HEK293 (cell line): ENCODE data around the gene CAPN10.

ENCODE experiments used
- CTCF ChIA-PET: fragments of 350-600 bp; formaldehyde crosslinking; extraction: SDS; loops from one replicate; lab custom pipeline; 2021; ENCODE audit warnings: antibody characterized with exemption; lab: Yijun Ruan, JAX
- POLR2A ChIA-PET: fragments of 300-600 bp; formaldehyde crosslinking; extraction: SDS; loops from one replicate; lab custom pipeline; 2020; ENCODE audit warnings: antibody characterized with exemption, inconsistent platforms; lab: Yijun Ruan, JAX
- H3K27ac ChIP-seq: fragments of 200-500 bp; sonication (Bioruptor generic); 2 replicates; pipeline ENCODE4 v1.5.1; 2014; ENCODE audit warnings: low read depth, low read length, control low read depth, inconsistent platforms; ENCODE audit errors: extremely low read depth
- H3K36me3 ChIP-seq, 2 experiments: fragments of 200-500 bp in 1 of 2; sonication (Bioruptor generic) in 1 of 2; 1 replicate in 1 of 2; 2 replicates in 1 of 2; pipeline ENCODE4 v1.5.1; 2014 to 2017; ENCODE audit warnings: inconsistent platforms in 2 of 2, low read length in 2 of 2; ENCODE audit not compliant: control insufficient read depth in 2 of 2, insufficient read depth in 1 of 2
- H3K4me1 ChIP-seq: fragments of 200-500 bp; sonication (Bioruptor generic); 2 replicates; pipeline ENCODE4 v1.5.1; 2014; ENCODE audit warnings: mild to moderate bottlenecking, low read length, inconsistent platforms; ENCODE audit not compliant: control insufficient read depth, insufficient read depth
- H3K4me3 ChIP-seq: 2 replicates; pipeline ENCODE4 v1.5.1; 2011; ENCODE audit warnings: low read depth, mild to moderate bottlenecking, control low read depth, low read length, moderate library complexity
- H3K9me3 ChIP-seq: fragments of 200-500 bp; sonication (Bioruptor generic); 2 replicates; pipeline ENCODE4 v1.5.1; 2014; ENCODE audit warnings: low read depth, low read length, inconsistent platforms; ENCODE audit not compliant: control insufficient read depth, insufficient read depth
- OSR2 ChIP-seq: fragments of 450-650 bp; formaldehyde crosslinking; IDR thresholded peaks from 2 replicates; pipeline ENCODE4 v1.5.1; 2016; ENCODE audit warnings: missing biosample characterization, missing genetic modification characterization
- OVOL3 ChIP-seq: fragments of 450-650 bp; formaldehyde crosslinking; IDR thresholded peaks from 2 replicates; pipeline ENCODE4 v1.5.1; 2016; ENCODE audit warnings: missing biosample characterization, missing genetic modification characterization
- RBAK ChIP-seq: fragments of 450-650 bp; formaldehyde crosslinking; IDR thresholded peaks from 2 replicates; pipeline ENCODE4 v1.5.1; 2016; ENCODE audit warnings: missing biosample characterization, missing genetic modification characterization
- SETDB1 ChIP-seq: IDR thresholded peaks from one replicate; pipeline ENCODE4 v1.6.1; 2017; ENCODE audit warnings: mild to moderate bottlenecking, low read length, moderate library complexity, mixed read lengths; ENCODE audit not compliant: insufficient read length
- TCF7L2 ChIP-seq: IDR thresholded peaks from 2 replicates; pipeline ENCODE4 v1.6.1; 2011; ENCODE audit warnings: low read depth, mild to moderate bottlenecking, inconsistent platforms, low read length, moderate library complexity, borderline replicate concordance
- ZBTB48 ChIP-seq: fragments of 450-650 bp; formaldehyde crosslinking; IDR thresholded peaks from 2 replicates; pipeline ENCODE4 v1.5.1; 2016; ENCODE audit warnings: missing biosample characterization, missing genetic modification characterization
- ZFP37 ChIP-seq: fragments of 450-650 bp; formaldehyde crosslinking; IDR thresholded peaks from 2 replicates; pipeline ENCODE4 v1.5.1; 2016; ENCODE audit warnings: missing biosample characterization, missing genetic modification characterization
- ZNF175 ChIP-seq: fragments of 450-650 bp; formaldehyde crosslinking; IDR thresholded peaks from 2 replicates; pipeline ENCODE4 v1.5.1; 2016; ENCODE audit warnings: missing biosample characterization, missing genetic modification characterization
- ZNF394 ChIP-seq: fragments of 450-650 bp; formaldehyde crosslinking; IDR thresholded peaks from 2 replicates; pipeline ENCODE4 v1.5.1; 2016; ENCODE audit warnings: missing biosample characterization, missing genetic modification characterization, mild to moderate bottlenecking, moderate library complexity, borderline replicate concordance
- ZNF433 ChIP-seq: fragments of 450-650 bp; formaldehyde crosslinking; IDR thresholded peaks from 2 replicates; pipeline ENCODE4 v1.5.1; 2016; ENCODE audit warnings: missing biosample characterization, missing genetic modification characterization, low read depth
- ZNF48 ChIP-seq: fragments of 450-650 bp; formaldehyde crosslinking; IDR thresholded peaks from 2 replicates; pipeline ENCODE4 v1.5.1; 2016; ENCODE audit warnings: missing biosample characterization, missing genetic modification characterization
- ZNF510 ChIP-seq: fragments of 450-650 bp; formaldehyde crosslinking; IDR thresholded peaks from 2 replicates; pipeline ENCODE4 v1.5.1; 2018; ENCODE audit warnings: mild to moderate bottlenecking, missing genetic modification characterization, missing biosample characterization; ENCODE audit not compliant: insufficient replicate concordance
- ZNF530 ChIP-seq: fragments of 450-650 bp; formaldehyde crosslinking; IDR thresholded peaks from 2 replicates; pipeline ENCODE4 v1.5.1; 2016; ENCODE audit warnings: low read depth, missing biosample characterization, missing genetic modification characterization
- ZNF555 ChIP-seq: fragments of 450-650 bp; formaldehyde crosslinking; conservative IDR thresholded peaks from 2 replicates; pipeline ENCODE4 v1.5.1; 2017; ENCODE audit warnings: missing biosample characterization, mild to moderate bottlenecking, missing genetic modification characterization, inconsistent platforms
- ZNF560 ChIP-seq: fragments of 450-650 bp; formaldehyde crosslinking; IDR thresholded peaks from 2 replicates; pipeline ENCODE4 v1.5.1; 2017; ENCODE audit warnings: missing biosample characterization, missing genetic modification characterization, borderline replicate concordance
- ZNF658 ChIP-seq: fragments of 450-650 bp; formaldehyde crosslinking; IDR thresholded peaks from 2 replicates; pipeline ENCODE4; 2016; ENCODE audit warnings: missing biosample characterization, missing genetic modification characterization
- ZNF664 ChIP-seq: fragments of 450-650 bp; formaldehyde crosslinking; IDR thresholded peaks from 2 replicates; pipeline ENCODE4 v1.5.1; 2016; ENCODE audit warnings: missing biosample characterization, missing genetic modification characterization
- ZNF670 ChIP-seq: fragments of 450-650 bp; formaldehyde crosslinking; IDR thresholded peaks from 2 replicates; pipeline ENCODE4 v1.5.1; 2016; ENCODE audit warnings: missing biosample characterization, missing genetic modification characterization, low read depth
- ZSCAN23 ChIP-seq: fragments of 450-650 bp; formaldehyde crosslinking; IDR thresholded peaks from 2 replicates; pipeline ENCODE4 v1.5.1; 2016; ENCODE audit warnings: missing biosample characterization, missing genetic modification characterization
- TF ChIP-seq, protein P1 (sequence below): sonication (generic); formaldehyde crosslinking; IDR thresholded peaks from 2 replicates; pipeline ENCODE4 v1.8.1; 2022; ENCODE audit warnings: mild to moderate bottlenecking, moderate library complexity, missing genetic modification reagents
- TF ChIP-seq, protein P2 (sequence below): fragments of 450-650 bp; formaldehyde crosslinking; conservative IDR thresholded peaks from 2 replicates; pipeline ENCODE4 v1.5.1; 2016; ENCODE audit warnings: low read depth, missing biosample characterization, missing genetic modification characterization
- TF ChIP-seq, protein P3 (sequence below): fragments of 450-650 bp; formaldehyde crosslinking; IDR thresholded peaks from 2 replicates; pipeline ENCODE4 v1.5.0; 2017; ENCODE audit warnings: missing biosample characterization, missing genetic modification characterization, borderline replicate concordance
- TF ChIP-seq, protein P4 (sequence below): fragments of 450-650 bp; formaldehyde crosslinking; IDR thresholded peaks from 2 replicates; pipeline ENCODE4 v1.5.1; 2017; ENCODE audit warnings: missing biosample characterization, missing genetic modification characterization

Gene CAPN10

DNA sequence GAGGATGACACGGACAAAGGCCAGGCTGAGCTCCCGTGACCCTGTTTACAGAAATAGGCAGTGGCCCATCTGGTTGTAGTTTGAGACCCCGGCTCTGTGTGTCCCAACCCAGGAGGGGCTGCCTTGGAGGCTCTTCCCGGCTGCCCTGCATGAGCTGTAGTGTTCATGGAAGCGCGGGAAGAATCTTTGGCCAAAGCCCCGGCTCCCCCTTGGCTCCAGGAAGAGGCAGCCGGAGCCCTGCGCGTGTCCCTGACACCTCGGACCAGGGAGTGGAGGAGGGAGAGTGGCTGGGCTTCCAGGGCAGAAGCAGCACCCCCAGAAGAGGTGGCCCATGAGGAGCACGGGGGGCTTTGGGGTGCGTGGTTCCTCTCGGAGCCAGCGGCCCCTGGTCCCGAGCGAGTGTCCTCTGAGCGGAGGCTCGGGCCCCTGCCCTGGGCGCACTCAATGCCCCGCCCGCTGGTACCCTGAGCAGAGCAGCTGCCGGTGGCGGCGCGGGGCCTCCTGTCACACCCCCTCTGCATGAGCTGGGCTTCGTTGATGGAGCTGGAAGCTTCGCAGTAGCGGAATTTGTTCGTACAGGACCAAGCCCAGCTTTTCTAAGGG is 60.5 kb downstream of the CAPN10 start (continued):
- TF ChIP-seq ZNF658 (tag by site-specific recombination) (no peak), ZNF555 (tag by site-specific recombination) (no peak), SETDB1 (no peak), ZNF560 (tag by site-specific recombination) (no peak), ZSCAN23 (tag by site-specific recombination) (no peak), OSR2 (no peak)

DNA sequence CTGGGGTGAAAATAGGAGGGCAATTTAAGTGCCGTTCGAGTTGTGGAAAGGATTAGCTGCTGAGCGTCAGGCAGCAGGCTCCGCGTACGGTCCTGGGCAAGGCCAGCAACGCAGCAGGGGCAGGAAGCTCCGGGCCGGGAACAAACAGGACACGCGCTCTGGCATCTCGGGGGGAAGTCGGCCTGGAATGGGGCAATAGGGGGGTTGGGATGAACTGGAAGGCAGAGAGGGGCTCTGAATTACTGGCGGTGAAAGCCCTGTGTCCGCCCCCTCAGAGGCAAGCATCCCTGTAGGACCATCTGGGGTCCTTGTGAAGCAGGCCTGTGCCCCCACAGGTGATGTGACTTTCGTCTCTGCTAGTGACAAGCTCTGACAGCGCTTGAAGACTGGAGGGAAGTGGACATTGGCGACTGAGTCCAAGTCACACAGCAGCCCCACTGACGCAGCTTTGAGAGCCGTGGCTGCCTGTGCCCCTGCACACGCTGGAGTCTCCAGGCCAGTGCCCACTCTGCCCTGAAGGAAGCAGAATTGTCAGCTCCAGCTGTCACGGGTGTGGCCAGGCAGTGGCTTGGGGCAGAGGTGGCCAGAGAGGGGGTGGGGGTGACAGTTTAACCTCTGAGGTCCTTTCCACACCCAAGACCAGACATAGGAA is 61.1 kb downstream of the CAPN10 start:
- ChIA-PET POLR2A (no interaction called here), CTCF (no interaction called here)
- H3K27ac ChIP-seq = no peak overlapping the region
- H3K9me3 ChIP-seq = no peaks in the 10 kb centered on the region
- TF ChIP-seq ZNF433 (tag by site-specific recombination) (no peak), ZNF664 (tag by site-specific recombination) (no peak), TCF7L2 (no peak), ZSCAN23 (tag by site-specific recombination) (no peak), RBAK (tag by site-specific recombination) (no peak), ZNF555 (tag by site-specific recombination) (no peak), ZNF394 (tag by site-specific recombination) (no peak), ZNF510 (no peak), OVOL3 (tag by site-specific recombination) (no peak)
- no peak overlapping the region for H3K4me3 ChIP-seq
- no peaks in the 10 kb centered on the region for H3K36me3 ChIP-seq
- no peaks in the 10 kb centered on the region for H3K4me1 ChIP-seq

DNA sequence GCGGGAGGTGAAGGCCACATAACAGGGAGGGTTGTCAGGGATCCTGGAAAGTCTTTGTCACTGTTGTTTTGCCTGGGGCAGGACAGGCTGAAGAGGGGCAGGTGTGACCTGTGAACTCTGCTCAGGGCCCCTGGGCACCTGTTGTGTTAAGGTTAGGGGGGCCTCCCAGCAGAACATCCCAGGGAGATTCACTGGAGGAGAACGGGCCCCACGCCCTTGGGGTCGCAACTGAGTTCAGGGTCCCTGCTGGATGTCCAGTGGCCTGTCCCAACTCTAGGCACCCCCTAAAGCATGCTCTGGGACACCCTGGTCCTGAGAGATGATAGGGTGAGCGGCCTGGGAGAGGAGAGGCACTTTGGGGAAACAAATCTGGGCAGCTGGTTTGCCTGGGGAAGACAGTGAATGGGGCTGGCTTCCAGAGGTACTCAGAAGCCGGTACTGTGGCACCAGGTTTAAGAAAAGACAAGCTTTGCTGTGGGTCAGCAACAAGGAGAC is 61.7 kb downstream of the CAPN10 start:
- ChIA-PET POLR2A (no interaction called here), CTCF (interaction anchor here (0.7 kb wide), 1 partner anchor 95 kb away, joined by 4 read pairs; no protein-coding TSS in a partner anchor)
- H3K4me1 ChIP-seq = no peaks in the 10 kb centered on the region
- H3K27ac ChIP-seq = no peak overlapping the region
- no peak overlapping the region for H3K4me3 ChIP-seq
- H3K9me3 ChIP-seq = no peaks in the 10 kb centered on the region
- no peaks in the 10 kb centered on the region for H3K36me3 ChIP-seq
- no peak for TF ChIP-seq ZNF48 (tag by site-specific recombination)
- TF ChIP-seq, protein P1, sequence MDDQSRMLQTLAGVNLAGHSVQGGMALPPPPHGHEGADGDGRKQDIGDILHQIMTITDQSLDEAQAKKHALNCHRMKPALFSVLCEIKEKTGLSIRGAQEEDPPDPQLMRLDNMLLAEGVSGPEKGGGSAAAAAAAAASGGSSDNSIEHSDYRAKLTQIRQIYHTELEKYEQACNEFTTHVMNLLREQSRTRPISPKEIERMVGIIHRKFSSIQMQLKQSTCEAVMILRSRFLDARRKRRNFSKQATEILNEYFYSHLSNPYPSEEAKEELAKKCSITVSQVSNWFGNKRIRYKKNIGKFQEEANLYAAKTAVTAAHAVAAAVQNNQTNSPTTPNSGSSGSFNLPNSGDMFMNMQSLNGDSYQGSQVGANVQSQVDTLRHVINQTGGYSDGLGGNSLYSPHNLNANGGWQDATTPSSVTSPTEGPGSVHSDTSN (CRISPR knock-in tag) = no peak
- TF ChIP-seq, protein P2, sequence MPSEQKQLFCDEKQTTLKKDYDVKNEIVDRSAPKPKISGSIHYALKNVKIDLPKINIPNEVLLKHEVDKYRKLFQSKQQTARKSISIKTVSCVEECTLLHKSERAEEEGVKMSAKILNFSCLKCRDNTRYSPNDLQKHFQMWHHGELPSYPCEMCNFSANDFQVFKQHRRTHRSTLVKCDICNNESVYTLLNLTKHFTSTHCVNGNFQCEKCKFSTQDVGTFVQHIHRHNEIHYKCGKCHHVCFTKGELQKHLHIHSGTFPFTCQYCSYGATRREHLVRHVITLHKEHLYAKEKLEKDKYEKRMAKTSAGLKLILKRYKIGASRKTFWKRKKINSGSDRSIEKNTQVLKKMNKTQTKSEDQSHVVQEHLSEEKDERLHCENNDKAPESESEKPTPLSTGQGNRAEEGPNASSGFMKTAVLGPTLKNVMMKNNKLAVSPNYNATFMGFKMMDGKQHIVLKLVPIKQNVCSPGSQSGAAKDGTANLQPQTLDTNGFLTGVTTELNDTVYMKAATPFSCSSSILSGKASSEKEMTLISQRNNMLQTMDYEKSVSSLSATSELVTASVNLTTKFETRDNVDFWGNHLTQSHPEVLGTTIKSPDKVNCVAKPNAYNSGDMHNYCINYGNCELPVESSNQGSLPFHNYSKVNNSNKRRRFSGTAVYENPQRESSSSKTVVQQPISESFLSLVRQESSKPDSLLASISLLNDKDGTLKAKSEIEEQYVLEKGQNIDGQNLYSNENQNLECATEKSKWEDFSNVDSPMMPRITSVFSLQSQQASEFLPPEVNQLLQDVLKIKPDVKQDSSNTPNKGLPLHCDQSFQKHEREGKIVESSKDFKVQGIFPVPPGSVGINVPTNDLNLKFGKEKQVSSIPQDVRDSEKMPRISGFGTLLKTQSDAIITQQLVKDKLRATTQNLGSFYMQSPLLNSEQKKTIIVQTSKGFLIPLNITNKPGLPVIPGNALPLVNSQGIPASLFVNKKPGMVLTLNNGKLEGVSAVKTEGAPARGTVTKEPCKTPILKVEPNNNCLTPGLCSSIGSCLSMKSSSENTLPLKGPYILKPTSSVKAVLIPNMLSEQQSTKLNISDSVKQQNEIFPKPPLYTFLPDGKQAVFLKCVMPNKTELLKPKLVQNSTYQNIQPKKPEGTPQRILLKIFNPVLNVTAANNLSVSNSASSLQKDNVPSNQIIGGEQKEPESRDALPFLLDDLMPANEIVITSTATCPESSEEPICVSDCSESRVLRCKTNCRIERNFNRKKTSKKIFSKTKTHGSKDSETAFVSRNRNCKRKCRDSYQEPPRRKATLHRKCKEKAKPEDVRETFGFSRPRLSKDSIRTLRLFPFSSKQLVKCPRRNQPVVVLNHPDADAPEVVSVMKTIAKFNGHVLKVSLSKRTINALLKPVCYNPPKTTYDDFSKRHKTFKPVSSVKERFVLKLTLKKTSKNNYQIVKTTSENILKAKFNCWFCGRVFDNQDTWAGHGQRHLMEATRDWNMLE (tag by site-specific recombination) = no peak
- TF ChIP-seq ZNF670 (tag by site-specific recombination) = no peak
- TF ChIP-seq, protein P3, sequence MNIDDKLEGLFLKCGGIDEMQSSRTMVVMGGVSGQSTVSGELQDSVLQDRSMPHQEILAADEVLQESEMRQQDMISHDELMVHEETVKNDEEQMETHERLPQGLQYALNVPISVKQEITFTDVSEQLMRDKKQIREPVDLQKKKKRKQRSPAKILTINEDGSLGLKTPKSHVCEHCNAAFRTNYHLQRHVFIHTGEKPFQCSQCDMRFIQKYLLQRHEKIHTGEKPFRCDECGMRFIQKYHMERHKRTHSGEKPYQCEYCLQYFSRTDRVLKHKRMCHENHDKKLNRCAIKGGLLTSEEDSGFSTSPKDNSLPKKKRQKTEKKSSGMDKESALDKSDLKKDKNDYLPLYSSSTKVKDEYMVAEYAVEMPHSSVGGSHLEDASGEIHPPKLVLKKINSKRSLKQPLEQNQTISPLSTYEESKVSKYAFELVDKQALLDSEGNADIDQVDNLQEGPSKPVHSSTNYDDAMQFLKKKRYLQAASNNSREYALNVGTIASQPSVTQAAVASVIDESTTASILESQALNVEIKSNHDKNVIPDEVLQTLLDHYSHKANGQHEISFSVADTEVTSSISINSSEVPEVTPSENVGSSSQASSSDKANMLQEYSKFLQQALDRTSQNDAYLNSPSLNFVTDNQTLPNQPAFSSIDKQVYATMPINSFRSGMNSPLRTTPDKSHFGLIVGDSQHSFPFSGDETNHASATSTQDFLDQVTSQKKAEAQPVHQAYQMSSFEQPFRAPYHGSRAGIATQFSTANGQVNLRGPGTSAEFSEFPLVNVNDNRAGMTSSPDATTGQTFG (tag by site-specific recombination) = no peak
- TF ChIP-seq ZFP37 (tag by site-specific recombination) = no peak
- TF ChIP-seq ZNF530 (tag by site-specific recombination) = no peak
- TF ChIP-seq, protein P4, sequence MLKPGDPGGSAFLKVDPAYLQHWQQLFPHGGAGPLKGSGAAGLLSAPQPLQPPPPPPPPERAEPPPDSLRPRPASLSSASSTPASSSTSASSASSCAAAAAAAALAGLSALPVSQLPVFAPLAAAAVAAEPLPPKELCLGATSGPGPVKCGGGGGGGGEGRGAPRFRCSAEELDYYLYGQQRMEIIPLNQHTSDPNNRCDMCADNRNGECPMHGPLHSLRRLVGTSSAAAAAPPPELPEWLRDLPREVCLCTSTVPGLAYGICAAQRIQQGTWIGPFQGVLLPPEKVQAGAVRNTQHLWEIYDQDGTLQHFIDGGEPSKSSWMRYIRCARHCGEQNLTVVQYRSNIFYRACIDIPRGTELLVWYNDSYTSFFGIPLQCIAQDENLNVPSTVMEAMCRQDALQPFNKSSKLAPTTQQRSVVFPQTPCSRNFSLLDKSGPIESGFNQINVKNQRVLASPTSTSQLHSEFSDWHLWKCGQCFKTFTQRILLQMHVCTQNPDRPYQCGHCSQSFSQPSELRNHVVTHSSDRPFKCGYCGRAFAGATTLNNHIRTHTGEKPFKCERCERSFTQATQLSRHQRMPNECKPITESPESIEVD (tag by site-specific recombination) = no peak
- TF ChIP-seq ZBTB48 (tag by site-specific recombination) = no peak
- no peak for TF ChIP-seq ZNF175 (tag by site-specific recombination)
